LNCAP (cell line): ENCODE results near the gene PSPH.

Source experiments
- TF ChIP-seq, protein P1 (sequence below): fragments of 450-650 bp; IDR thresholded peaks from 2 replicates; pipeline ENCODE4 v1.5.1; 2017; ENCODE audit warnings: mild to moderate bottlenecking

Gene PSPH

DNA sequence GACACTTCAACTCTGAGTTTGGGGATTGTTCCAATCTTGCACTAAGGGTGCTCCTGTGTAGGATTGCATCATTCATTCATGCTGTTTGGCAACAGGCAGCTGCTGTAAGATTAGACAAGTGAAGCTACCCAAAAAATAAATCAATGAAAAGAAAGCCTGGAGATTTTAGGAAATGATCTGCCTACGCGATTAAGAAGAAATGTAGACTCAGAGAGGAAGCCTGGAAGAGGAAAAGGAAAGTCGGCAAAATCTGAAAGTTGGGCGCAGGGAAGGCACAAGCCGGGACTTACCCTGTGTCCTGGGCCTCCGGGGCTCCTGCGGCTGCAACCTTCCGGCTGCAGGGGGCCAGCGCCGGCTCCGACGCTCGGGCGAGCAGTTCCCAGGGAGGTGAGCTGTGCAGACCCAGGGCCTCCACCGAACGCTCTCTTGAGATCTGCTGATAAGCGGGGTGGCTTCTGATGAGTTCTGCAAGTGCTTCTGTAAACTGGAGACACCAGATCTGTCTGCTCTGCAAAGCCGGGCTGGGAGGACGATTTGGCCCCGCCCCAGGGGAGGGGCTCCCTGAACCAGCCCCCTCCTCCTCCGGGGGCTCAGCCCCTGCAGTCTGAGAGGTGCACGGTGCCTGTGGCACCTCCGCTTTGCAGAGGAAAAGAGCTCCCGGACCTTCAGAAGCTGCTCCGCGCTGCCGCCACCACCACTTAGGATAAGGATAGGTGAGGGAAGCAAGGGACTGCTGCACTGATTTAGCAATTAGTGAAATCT lies 17.4 kb downstream of the PSPH start:
- TF ChIP-seq, protein P1, sequence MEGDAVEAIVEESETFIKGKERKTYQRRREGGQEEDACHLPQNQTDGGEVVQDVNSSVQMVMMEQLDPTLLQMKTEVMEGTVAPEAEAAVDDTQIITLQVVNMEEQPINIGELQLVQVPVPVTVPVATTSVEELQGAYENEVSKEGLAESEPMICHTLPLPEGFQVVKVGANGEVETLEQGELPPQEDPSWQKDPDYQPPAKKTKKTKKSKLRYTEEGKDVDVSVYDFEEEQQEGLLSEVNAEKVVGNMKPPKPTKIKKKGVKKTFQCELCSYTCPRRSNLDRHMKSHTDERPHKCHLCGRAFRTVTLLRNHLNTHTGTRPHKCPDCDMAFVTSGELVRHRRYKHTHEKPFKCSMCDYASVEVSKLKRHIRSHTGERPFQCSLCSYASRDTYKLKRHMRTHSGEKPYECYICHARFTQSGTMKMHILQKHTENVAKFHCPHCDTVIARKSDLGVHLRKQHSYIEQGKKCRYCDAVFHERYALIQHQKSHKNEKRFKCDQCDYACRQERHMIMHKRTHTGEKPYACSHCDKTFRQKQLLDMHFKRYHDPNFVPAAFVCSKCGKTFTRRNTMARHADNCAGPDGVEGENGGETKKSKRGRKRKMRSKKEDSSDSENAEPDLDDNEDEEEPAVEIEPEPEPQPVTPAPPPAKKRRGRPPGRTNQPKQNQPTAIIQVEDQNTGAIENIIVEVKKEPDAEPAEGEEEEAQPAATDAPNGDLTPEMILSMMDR, result no peak

DNA sequence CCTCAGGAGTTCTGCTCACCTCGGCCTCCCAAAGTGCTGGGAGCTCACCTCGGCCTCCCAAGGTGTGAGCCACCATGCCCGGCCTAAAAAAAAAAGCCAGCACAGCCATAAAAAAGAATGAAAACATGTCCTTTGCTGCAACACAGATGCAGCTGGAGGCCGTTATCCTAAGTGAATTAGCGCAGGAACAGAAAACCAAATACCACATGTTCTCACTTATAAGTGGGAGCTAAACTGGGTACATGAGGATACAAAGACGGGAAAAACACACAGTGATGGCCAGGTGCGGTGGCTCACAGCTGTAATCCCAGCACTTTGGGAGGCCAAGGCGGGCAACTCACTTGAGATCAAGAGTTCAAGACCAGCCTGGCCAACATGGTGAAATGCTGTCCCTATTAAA lies 20.9 kb downstream of the PSPH start:
- TF ChIP-seq, protein P1, result no peak

DNA sequence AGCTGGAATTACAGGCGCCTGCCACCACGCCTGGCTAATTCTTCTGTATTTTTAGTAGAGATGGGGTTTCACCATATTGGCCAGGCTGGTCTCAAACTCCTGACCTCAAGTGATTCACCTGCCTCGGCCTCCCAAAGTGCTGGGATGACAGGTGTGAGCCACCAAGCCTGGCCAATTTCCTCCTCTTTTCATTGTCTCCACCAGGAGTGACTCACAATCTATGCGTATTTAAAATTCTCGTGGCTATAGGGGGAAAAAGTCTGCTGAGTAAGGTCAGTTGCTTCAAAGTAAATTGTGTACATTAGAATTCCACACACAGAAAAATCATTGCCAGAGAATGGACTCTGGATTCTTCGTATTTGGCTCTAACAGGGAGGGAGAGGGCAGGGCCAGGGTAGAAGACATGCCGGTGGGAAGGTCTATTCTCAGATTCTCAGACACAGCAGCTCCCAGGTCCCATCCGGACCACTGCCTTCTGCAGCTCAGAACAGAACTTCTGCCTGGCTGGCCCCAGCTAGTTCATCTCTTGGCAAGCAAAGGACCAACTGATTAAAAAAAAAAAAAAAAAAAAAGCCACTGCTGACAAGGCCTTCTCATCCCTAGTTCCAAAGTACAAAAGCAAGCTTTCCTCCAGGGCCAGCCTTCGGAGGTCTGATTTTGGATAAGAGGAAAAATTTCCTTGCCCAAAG lies 22.2 kb downstream of the PSPH start:
- TF ChIP-seq, protein P1, result no peak

DNA sequence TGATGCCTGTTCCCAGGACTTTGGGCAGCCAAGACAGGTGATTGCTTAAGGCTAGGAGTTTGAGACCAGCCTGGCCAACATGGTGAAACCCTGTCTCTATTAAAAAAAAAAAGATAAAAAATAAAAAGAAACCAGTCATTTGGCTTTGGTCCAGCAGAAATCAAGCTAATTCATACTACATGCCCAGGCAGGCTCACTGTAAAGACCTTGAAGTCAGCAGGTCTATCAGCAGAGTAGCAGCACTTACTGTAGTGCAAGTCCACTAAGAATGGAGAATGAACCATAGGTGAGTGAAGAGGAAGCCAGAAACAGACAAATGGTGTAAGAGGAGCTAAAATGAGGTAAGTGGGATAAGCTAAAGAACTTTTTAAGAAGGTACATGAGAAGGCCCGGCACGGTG lies 24.7 kb downstream of the PSPH start:
- TF ChIP-seq, protein P1, result no peak

DNA sequence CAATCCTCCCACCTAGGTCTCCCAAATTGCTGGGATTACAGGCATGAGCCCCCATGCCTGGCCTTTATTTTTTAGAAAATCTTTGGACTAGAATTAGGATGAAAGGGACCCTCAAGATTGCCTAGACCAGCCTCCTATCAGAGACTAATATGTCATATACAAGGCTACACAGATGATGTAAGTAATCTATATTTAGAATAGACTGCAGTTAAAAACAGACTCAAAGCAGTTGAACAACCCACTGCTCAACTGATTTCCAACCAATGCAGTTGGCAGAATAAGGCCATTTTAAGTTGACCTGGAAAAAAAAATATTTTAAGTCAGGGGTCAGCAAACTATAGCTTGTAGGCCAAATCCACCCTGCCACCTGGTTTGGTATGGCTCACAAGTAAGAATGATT lies 27.7 kb downstream of the PSPH start:
- TF ChIP-seq, protein P1, result no peak

DNA sequence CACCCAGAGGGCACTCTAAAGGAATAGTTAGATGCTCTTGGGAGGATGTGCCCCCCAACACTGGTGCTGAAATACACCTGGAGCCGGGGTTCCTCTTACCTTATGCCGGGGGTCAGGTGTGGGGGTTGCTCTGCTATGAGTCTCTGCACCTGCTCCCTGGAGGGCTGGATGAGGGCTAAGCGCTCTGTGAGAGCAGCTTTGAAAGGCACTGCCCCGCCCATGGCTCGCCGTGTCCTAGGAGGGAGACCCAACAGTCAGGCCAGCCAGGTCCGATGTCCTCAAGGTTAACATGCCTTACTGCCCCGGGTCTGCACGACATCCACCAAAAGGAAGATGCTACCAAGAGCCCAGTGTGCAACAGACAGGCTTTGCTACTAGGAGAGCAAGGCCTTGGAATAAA lies 31.7 kb downstream of the PSPH start:
- TF ChIP-seq, protein P1, result no peak

DNA sequence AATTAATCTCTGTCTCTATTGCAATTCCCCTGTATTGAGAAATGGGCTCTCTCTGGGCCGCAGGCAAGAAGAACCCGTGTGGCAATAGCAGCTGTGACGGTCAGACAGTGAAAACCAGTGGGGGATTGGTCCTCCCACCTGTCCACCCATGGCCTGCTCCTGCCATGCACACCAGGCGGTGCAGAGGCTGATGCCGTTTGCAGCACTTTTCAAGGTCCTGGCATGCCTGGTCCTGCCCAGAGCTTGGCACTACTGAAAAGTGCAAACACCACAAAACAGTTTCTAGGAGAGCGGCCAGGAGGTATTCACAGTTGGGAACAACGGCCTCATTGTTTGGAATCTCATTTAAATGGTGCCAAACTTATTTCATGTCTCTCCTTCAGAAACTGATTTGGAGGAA lies 41.5 kb downstream of the PSPH start:
- TF ChIP-seq, protein P1, result no peak
